Panc1 (cell line): ENCODE measurements around the gene SAMD9L. TPM values are rescaled to one million over a fixed set of nuclear protein-coding genes. Genes with fewer than 3 reads are reported as not detected.
A peak's percentile ranks its signal among the peaks of the same experiment; 100 is the strongest.

Experiments
- ATAC-seq: fragments of 200-7000 bp; cut with Tn5 transposase; 2 replicates; pipeline ENCODE4 v1.9.1; 2020; ENCODE audit warnings: mild to moderate bottlenecking, moderate library complexity
- BruUV-seq: library from RNA; stranded (reverse); fragments of 400-500 nt; replicated peaks from 2 replicates; lab custom pipeline; 2021; lab: Mats Ljungman, UMichigan
- CTCF ChIA-PET: fragments of 300-600 bp; sonication (Branson Sonifier 250); formaldehyde crosslinking; loops from one replicate; lab custom pipeline; 2022; ENCODE audit warnings: antibody characterized with exemption; lab: Charles Lee
- POLR2A ChIA-PET: fragments of 300-600 bp; sonication (Branson Sonifier 250); formaldehyde crosslinking; loops from one replicate; lab custom pipeline; 2022; ENCODE audit warnings: antibody characterized with exemption; lab: Charles Lee
- DNase-seq: peaks from one replicate; pipeline ENCODE4 v3.0.0-alpha.2; 2010; ENCODE audit warnings: low read depth, low spot score
- H3K27ac ChIP-seq: 2 replicates; pipeline ENCODE4 v1.5.1; 2011; ENCODE audit warnings: mild to moderate bottlenecking, low read length, inconsistent platforms
- H3K27me3 ChIP-seq: fragments of 200-500 bp; sonication (Bioruptor generic); 2 replicates; pipeline ENCODE4 v1.6.0; 2014; ENCODE audit warnings: low read length, inconsistent platforms; ENCODE audit not compliant: control insufficient read depth, insufficient read depth
- H3K36me3 ChIP-seq: fragments of 200-500 bp; sonication (Bioruptor generic); 2 replicates; pipeline ENCODE4 v1.5.1; 2014; ENCODE audit warnings: inconsistent platforms, mild to moderate bottlenecking, low read length, moderate library complexity; ENCODE audit not compliant: control insufficient read depth, insufficient read depth
- H3K4me1 ChIP-seq: 2 replicates; pipeline ENCODE4 v1.5.1; 2011; ENCODE audit warnings: inconsistent platforms, mild to moderate bottlenecking, low read length, moderate library complexity; ENCODE audit not compliant: control insufficient read depth, insufficient read depth
- H3K4me3 ChIP-seq, 2 experiments: 2 replicates each; pipeline ENCODE4 v1.5.1; 2011 to 2012; ENCODE audit warnings: low read depth in 2 of 2, low read length in 2 of 2, mild to moderate bottlenecking in 2 of 2, inconsistent platforms in 1 of 2, moderate library complexity in 1 of 2
- H3K9me3 ChIP-seq: fragments of 200-500 bp; sonication (Bioruptor generic); 2 replicates; pipeline ENCODE4 v1.5.1; 2014; ENCODE audit warnings: low read depth, mild to moderate bottlenecking, inconsistent platforms, low read length, moderate library complexity; ENCODE audit not compliant: control insufficient read depth, insufficient read depth
- POLR2AphosphoS5 ChIP-seq: IDR thresholded peaks from 2 replicates; pipeline ENCODE4 v1.6.1; 2012; ENCODE audit warnings: mild to moderate bottlenecking, low read depth, low read length, moderate library complexity
- REST ChIP-seq, 2 experiments: IDR thresholded peaks; 2 replicates each; pipeline ENCODE4 v1.6.1; 2011 to 2012; ENCODE audit warnings: low read depth in 2 of 2, control low read depth in 1 of 2, low read length in 1 of 2, mild to moderate bottlenecking in 1 of 2, moderate library complexity in 1 of 2; ENCODE audit not compliant: insufficient read depth in 1 of 2
- SIN3A ChIP-seq: IDR thresholded peaks from 2 replicates; pipeline ENCODE4 v1.6.1; 2012; ENCODE audit warnings: low read depth, mild to moderate bottlenecking, low read length, moderate library complexity, borderline replicate concordance; ENCODE audit not compliant: insufficient read depth
- TCF7L2 ChIP-seq: IDR thresholded peaks from 2 replicates; pipeline ENCODE4 v1.6.1; 2011; ENCODE audit warnings: mild to moderate bottlenecking, low read depth, low read length, inconsistent platforms
- in situ Hi-C: cut with HindIII; loops from 2 replicates; pipeline ENCODE4 v1.10.0; 2016; ENCODE audit warnings: low sequenced_read_pairs, low pct_unique_long_range_greater_than_20kb
- intact Hi-C: fragments of 100-400 bp; cut with micrococcal nuclease; formaldehyde crosslinking; loops from one replicate; pipeline ENCODE4 v1.10.0; 2022; ENCODE audit not compliant: unreplicated experiment
- total RNA-seq: library from RNA; stranded (reverse); gene quantifications from one replicate; pipeline ENCODE4 v1.2.1, GENCODE V29; 2021; ENCODE audit not compliant: unreplicated experiment
- TF ChIP-seq, protein P1 (sequence below): fragments of 450-650 bp; IDR thresholded peaks from 2 replicates; pipeline ENCODE4 v1.5.1; 2017; ENCODE audit warnings: mild to moderate bottlenecking

Gene SAMD9L
- total RNA-seq, 1 experiment from 2014 or later: 1.3 TPM

GRCh38 chr7:93117852-93118530 is 30.2 kb downstream of the SAMD9L start, which contains the start of gene SAMD9:
Gene SAMD9 (minus strand): TSS chr7:93117979. CDS start chr7:93106097, 11,882 bp downstream.
- ATAC-seq (peak; percentile 91), DNase-seq (peak; percentile 39)
- TF ChIP-seq TCF7L2 (no peak), POLR2AphosphoS5 (no peak), REST (IDR thresholded peaks at IDR 0.05; ENCODE audit: insufficient read depth in 1 of 2, low read depth in 2 of 2, low read length in 1 of 2) (no peak), SIN3A (no peak)
- TF ChIP-seq, protein P1, sequence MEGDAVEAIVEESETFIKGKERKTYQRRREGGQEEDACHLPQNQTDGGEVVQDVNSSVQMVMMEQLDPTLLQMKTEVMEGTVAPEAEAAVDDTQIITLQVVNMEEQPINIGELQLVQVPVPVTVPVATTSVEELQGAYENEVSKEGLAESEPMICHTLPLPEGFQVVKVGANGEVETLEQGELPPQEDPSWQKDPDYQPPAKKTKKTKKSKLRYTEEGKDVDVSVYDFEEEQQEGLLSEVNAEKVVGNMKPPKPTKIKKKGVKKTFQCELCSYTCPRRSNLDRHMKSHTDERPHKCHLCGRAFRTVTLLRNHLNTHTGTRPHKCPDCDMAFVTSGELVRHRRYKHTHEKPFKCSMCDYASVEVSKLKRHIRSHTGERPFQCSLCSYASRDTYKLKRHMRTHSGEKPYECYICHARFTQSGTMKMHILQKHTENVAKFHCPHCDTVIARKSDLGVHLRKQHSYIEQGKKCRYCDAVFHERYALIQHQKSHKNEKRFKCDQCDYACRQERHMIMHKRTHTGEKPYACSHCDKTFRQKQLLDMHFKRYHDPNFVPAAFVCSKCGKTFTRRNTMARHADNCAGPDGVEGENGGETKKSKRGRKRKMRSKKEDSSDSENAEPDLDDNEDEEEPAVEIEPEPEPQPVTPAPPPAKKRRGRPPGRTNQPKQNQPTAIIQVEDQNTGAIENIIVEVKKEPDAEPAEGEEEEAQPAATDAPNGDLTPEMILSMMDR: no peak
- in situ Hi-C loops (no loop called here), intact Hi-C loops (no loop called here)
- ChIA-PET CTCF (interaction anchor here (0.7 kb wide), 1 partner anchor 344 kb away, joined by 4 read pairs; no protein-coding TSS in a partner anchor), POLR2A (no interaction called here)
- no TSS peak for BruUV-seq
- no peaks in the 10 kb centered on the region for H3K36me3 ChIP-seq
- peak within 1 kb of the TSS; percentile 87 for H3K27ac ChIP-seq
- peaks cover 22% of the 10 kb centered on the region for H3K4me1 ChIP-seq
- H3K27me3 ChIP-seq: no peaks in the 10 kb centered on the region
- H3K9me3 ChIP-seq: no peaks in the 10 kb centered on the region
- peak within 1 kb of the TSS; percentile 43 to 61 for H3K4me3 ChIP-seq

- no peaks in the 10 kb centered on the region for H3K27me3 ChIP-seq
- TF ChIP-seq SIN3A (no peak), TCF7L2 (no peak), POLR2AphosphoS5 (no peak), REST (IDR thresholded peaks at IDR 0.05; ENCODE audit: insufficient read depth in 1 of 2, low read depth in 2 of 2, low read length in 1 of 2) (no peak)
- TF ChIP-seq, protein P1: no peak
- H3K27ac ChIP-seq: peak overlapping the region; percentile 87; the same call in 1 of the 2 replicates
- no peaks in the 10 kb centered on the region for H3K9me3 ChIP-seq
- ChIA-PET POLR2A (interaction anchor here (0.6 kb wide), 1 partner anchor 484 kb away, joined by 3 read pairs; no protein-coding TSS in a partner anchor), CTCF (interaction anchor here (0.7 kb wide), 1 partner anchor 345 kb away, joined by 4 read pairs; no protein-coding TSS in a partner anchor)
- intact Hi-C loops (no loop called here), in situ Hi-C loops (no loop called here)
- DNase-seq (no peak), ATAC-seq (no peak)
- H3K4me1 ChIP-seq: peaks cover 22% of the 10 kb centered on the region
- peak overlapping the region; percentile 43 to 61 for H3K4me3 ChIP-seq
- TSS peak; percentile 75 for BruUV-seq
- H3K36me3 ChIP-seq: no peaks in the 10 kb centered on the region
Measured at GRCh38 chr7:93117327-93117726, 30.9 kb downstream of the SAMD9L start.
